Fibroblast of pulmonary artery (primary cell): Measurements from ENCODE around the gene GPC1.

Experiments
- DNase-seq: peaks from one replicate; pipeline ENCODE4 v3.0.0-alpha.2; 2010; ENCODE audit warnings: low read depth
- H3K4me3 ChIP-seq: replicated peaks from 2 replicates; pipeline ENCODE4 v1.5.1; 2011; ENCODE audit warnings: low read depth, mild to moderate bottlenecking, control low read depth, low read length, moderate library complexity
- TF ChIP-seq, protein P1 (sequence below): IDR thresholded peaks from 2 replicates; pipeline ENCODE4 v1.5.1; 2011; ENCODE audit warnings: mild to moderate bottlenecking, control low read depth, low read length, inconsistent platforms; ENCODE audit errors: missing control alignments

GPC1 gene

DNA sequence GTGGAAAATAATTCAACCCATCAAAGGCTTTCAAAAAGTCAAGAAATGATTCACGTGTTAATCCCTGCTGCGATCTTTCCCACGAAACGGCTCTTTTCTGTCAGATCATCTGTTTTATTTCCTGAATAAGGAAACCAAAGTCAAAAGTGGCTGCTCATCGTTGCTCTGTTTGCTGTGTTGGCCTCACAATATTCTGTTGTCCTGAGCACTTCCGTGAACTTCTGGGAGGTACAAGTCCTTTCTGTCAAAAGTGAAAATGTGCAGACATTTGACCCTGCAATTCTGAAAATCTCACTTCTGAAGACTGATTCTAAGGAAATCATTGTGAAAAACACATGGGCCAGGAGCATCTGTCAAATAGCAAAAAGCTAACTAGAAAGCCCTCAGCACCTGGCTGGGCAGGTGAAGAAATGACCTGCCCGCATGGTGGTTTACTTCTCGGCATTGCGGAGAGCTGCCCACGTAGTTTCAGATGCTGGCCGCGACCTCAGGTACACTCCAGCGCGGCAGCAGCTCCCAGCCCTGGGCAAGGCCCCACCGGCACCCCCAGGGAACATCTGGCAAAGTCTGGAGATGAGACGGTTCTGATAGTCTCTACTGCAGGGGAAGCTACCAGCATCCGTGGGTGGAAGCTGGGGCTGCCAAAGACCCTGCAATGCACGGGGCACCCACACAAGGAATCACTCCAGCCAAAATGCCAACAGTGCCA lies 31.9 kb upstream of the GPC1 start:
- DNase-seq: no peak
- TF ChIP-seq, protein P1, sequence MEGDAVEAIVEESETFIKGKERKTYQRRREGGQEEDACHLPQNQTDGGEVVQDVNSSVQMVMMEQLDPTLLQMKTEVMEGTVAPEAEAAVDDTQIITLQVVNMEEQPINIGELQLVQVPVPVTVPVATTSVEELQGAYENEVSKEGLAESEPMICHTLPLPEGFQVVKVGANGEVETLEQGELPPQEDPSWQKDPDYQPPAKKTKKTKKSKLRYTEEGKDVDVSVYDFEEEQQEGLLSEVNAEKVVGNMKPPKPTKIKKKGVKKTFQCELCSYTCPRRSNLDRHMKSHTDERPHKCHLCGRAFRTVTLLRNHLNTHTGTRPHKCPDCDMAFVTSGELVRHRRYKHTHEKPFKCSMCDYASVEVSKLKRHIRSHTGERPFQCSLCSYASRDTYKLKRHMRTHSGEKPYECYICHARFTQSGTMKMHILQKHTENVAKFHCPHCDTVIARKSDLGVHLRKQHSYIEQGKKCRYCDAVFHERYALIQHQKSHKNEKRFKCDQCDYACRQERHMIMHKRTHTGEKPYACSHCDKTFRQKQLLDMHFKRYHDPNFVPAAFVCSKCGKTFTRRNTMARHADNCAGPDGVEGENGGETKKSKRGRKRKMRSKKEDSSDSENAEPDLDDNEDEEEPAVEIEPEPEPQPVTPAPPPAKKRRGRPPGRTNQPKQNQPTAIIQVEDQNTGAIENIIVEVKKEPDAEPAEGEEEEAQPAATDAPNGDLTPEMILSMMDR: no peak
- no peak overlapping the region for H3K4me3 ChIP-seq

- no peak for DNase-seq
- TF ChIP-seq, protein P1: no peak
- no peak overlapping the region for H3K4me3 ChIP-seq
These were observed 31.1 kb upstream of the GPC1 start for GRCh38 chr2:240404174-240404852.

- no peak for DNase-seq
- TF ChIP-seq, protein P1: no peak
- no peak overlapping the region for H3K4me3 ChIP-seq
These were observed 30.3 kb upstream of the GPC1 start for GRCh38 chr2:240405133-240405532.

DNA sequence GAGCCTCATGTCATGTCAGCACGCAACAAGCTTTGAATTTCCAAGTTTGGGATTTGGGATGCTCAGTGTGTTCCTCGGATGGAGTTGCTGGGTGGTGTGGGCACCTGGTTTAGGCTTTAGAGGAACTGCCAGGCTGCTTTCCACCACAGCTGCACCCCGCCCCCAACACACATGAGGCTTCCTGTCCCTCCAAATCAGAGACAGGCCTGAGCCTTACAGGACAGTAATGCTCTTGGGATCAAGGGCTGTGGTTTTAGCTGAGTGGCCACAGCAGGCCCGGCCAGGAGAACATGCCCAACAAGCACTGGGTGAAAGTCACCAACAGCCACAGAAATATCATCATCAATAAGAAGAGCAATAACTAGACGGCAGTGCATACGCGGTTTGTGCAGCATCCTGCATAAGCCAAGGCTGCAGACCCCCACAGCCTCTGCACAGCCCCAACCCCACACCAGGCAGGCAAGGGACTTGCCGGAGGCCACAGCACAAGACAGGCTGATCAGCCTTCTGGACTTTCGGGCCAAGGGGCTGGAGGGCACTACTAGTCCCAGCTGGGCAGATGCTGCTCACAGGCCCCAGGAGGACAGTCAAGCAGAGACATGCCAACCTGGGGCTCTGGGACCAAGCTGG lies 29.7 kb upstream of the GPC1 start:
- no peak overlapping the region for H3K4me3 ChIP-seq
- DNase-seq: no peak
- TF ChIP-seq, protein P1: no peak

DNA sequence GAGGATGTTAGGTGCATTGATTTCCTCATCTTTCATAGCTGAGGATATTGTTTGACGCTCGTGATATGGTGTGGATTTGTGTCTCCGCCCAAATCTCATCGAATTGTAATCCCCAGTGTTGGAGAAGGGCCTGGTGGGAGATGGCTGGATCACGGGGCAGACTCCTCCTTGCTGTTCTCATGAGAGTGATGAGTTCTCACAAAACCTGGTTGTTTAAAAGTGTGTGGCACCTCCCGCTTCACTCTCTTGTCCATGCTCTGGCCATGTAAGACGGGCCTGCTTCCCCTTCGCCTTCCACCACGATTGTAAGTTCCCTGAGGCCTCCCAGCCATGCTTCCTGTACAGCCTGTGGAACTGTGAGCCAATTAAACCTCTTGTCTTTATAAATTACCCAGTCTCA lies 28.4 kb upstream of the GPC1 start:
- TF ChIP-seq, protein P1: no peak
- no peak for DNase-seq
- no peak overlapping the region for H3K4me3 ChIP-seq

DNA sequence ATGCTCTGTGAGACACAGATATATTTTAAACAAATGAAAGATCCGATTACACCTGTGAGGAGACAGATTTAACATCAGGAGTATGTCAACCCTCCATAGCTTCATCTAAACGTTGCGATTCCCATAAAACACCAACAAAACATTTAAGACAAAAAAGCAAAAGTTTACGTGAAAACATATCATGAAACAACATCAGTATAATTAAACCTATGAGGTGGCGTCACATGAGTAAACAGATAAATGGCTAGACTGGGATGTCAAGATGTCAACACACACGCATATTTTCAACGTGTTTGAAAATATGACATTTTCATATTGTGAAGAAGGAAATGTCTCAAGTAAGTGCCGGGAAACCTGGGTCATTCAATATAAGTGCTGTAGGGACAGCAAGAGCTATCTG lies 25.5 kb upstream of the GPC1 start:
- H3K4me3 ChIP-seq: no peak overlapping the region
- TF ChIP-seq, protein P1: no peak
- DNase-seq: no peak
